Ecto neural progenitor cell (in vitro differentiated cells): ENCODE measurements around the gene CATSPER1.
A peak's percentile ranks its signal among the peaks of the same experiment; 100 is the strongest.
"Not testable (repeated sequence)": the region's sequence is repeated elsewhere in the genome, so short reads cannot be mapped to it uniquely, and the experiment has no call there.

Experiments
- DNase-seq: peaks from one replicate; pipeline ENCODE4 v3.0.0-alpha.2; 2018; ENCODE audit warnings: low spot score

CATSPER1 gene

GRCh38 chr11:66051766-66052663, 25.7 kb upstream of the CATSPER1 start, which contains the start of gene SF3B2:
TSS of gene SF3B2 (plus strand) at chr11:66052364. CDS start at chr11:66052385, 21 bp downstream.
- peak; percentile 98 for DNase-seq

- DNase-seq, result no peak
Observed at GRCh38 chr11:66051371-66051765, 25.1 kb upstream of the CATSPER1 start.

- DNase-seq, result no peak
Observed at GRCh38 chr11:66050581-66051231, 24.4 kb upstream of the CATSPER1 start.

GRCh38 chr11:66048547-66049323, 22.5 kb upstream of the CATSPER1 start, which contains the start of gene GAL3ST3:
TSS of gene GAL3ST3 (minus strand) at chr11:66049161. CDS start at chr11:66045415, 3,746 bp downstream.
- DNase-seq, result peak; percentile 82

- no peak for DNase-seq
Observed at GRCh38 chr11:66047541-66048365, 21.5 kb upstream of the CATSPER1 start.

- no peak for DNase-seq
Observed at GRCh38 chr11:66046901-66047300, 20.6 kb upstream of the CATSPER1 start.

GRCh38 chr11:66045177-66045639, 18.9 kb upstream of the CATSPER1 start:
- DNase-seq, result peak; percentile 92

- DNase-seq, result no peak
Observed at GRCh38 chr11:66044757-66045156, 18.5 kb upstream of the CATSPER1 start.

GRCh38 chr11:66042996-66043906, 17.0 kb upstream of the CATSPER1 start:
- no peak for DNase-seq

GRCh38 chr11:66042227-66042995, 16.1 kb upstream of the CATSPER1 start:
- no peak for DNase-seq

GRCh38 chr11:66039765-66040164, 13.5 kb upstream of the CATSPER1 start:
- DNase-seq, result no peak

- no peak for DNase-seq
Observed at GRCh38 chr11:66037327-66037726, 11.0 kb upstream of the CATSPER1 start.

GRCh38 chr11:66036334-66036710, 10.0 kb upstream of the CATSPER1 start:
- no peak for DNase-seq

- DNase-seq, result no peak
Observed at GRCh38 chr11:66035653-66036333, 9.5 kb upstream of the CATSPER1 start.

GRCh38 chr11:66032957-66033735, 6.9 kb upstream of the CATSPER1 start:
- DNase-seq, result no peak

- DNase-seq, result not testable (repeated sequence)
Observed at GRCh38 chr11:66023186-66023440, 3.2 kb downstream of the CATSPER1 start.

GRCh38 chr11:66022401-66023185, 3.7 kb downstream of the CATSPER1 start:
- peak; percentile 92 for DNase-seq
